GM23338 (cell line): ENCODE data around the gene GDF10. TPM values are rescaled to one million over a fixed set of nuclear protein-coding genes. Genes with fewer than 3 reads are reported as not detected.

Experiments
- ATAC-seq: fragments of 200-7000 bp; cut with Tn5 transposase; 3 replicates; pipeline ENCODE4 v1.9.1; 2020
- DNase-seq: peaks from one replicate; pipeline ENCODE4 v3.0.0-alpha.2; 2015; ENCODE audit warnings: low spot score
- H2AFZ ChIP-seq: fragments of 200-600 bp; sonication (generic); 2 replicates; pipeline ENCODE4 v1.8.0; 2016; ENCODE audit warnings: antibody characterized with exemption, mild to moderate bottlenecking, moderate library complexity
- H3F3A ChIP-seq: fragments of 200-600 bp; sonication (generic); replicated peaks from 2 replicates; pipeline ENCODE4 v1.8.0; 2017; ENCODE audit warnings: antibody characterized with exemption, mixed run types, low read depth
- H3K27ac ChIP-seq: fragments of 200-600 bp; sonication (generic); 2 replicates; pipeline ENCODE4 v1.6.1; 2016; ENCODE audit warnings: low read depth
- H3K27me3 ChIP-seq: fragments of 200-600 bp; sonication (generic); 2 replicates; pipeline ENCODE4 v1.8.0; 2016; ENCODE audit warnings: mild to moderate bottlenecking, mixed run types, moderate library complexity; ENCODE audit not compliant: insufficient read depth
- H3K36me3 ChIP-seq: fragments of 200-600 bp; sonication (generic); 2 replicates; pipeline ENCODE4 v1.8.0; 2016; ENCODE audit warnings: mild to moderate bottlenecking; ENCODE audit not compliant: insufficient read depth
- H3K4me1 ChIP-seq: fragments of 200-600 bp; sonication (generic); 2 replicates; pipeline ENCODE4 v1.8.0; 2016; ENCODE audit warnings: mild to moderate bottlenecking, moderate library complexity; ENCODE audit not compliant: insufficient read depth
- H3K4me2 ChIP-seq: fragments of 200-600 bp; sonication (generic); 2 replicates; pipeline ENCODE4 v1.7.1; 2017; ENCODE audit warnings: mixed run types
- H3K4me3 ChIP-seq: fragments of 200-600 bp; sonication (generic); 2 replicates; pipeline ENCODE4 v1.6.1; 2016; ENCODE audit warnings: mixed run types
- H3K79me2 ChIP-seq: fragments of 200-600 bp; sonication (generic); replicated peaks from 2 replicates; pipeline ENCODE4 v1.8.0; 2017; ENCODE audit warnings: mild to moderate bottlenecking; ENCODE audit not compliant: insufficient read depth
- H3K9me2 ChIP-seq: fragments of 200-600 bp; sonication (generic); 2 replicates; pipeline ENCODE4 v1.8.0; 2017; ENCODE audit not compliant: insufficient read depth
- H4K20me1 ChIP-seq: fragments of 200-600 bp; sonication (generic); replicated peaks from 2 replicates; pipeline ENCODE4 v1.8.0; 2017; ENCODE audit warnings: mild to moderate bottlenecking; ENCODE audit not compliant: insufficient read depth
- H3K27ac Mint-ChIP-seq: 2 replicates; pipeline ENCODE4 v1.8.0; 2020; ENCODE audit warnings: inconsistent platforms, mild to moderate bottlenecking, moderate library complexity, mixed read lengths
- H3K27me3 Mint-ChIP-seq: 3 replicates; pipeline ENCODE4 v1.8.0; 2022; ENCODE audit warnings: low read depth, mild to moderate bottlenecking, moderate library complexity, mixed read lengths, inconsistent platforms; ENCODE audit not compliant: insufficient read depth, poor library complexity
- H3K36me3 Mint-ChIP-seq: 3 replicates; pipeline ENCODE4 v1.8.0; 2021; ENCODE audit warnings: low read depth, mild to moderate bottlenecking, inconsistent platforms, moderate library complexity, mixed read lengths
- H3K4me1 Mint-ChIP-seq: 3 replicates; pipeline ENCODE4 v1.8.0; 2020; ENCODE audit warnings: mild to moderate bottlenecking, inconsistent platforms, mixed read lengths
- H3K4me3 Mint-ChIP-seq: 3 replicates; pipeline ENCODE4 v1.8.0; 2021; ENCODE audit warnings: moderate library complexity, mild to moderate bottlenecking, inconsistent platforms, mixed read lengths
- H3K9me3 Mint-ChIP-seq: 3 replicates; pipeline ENCODE4 v1.8.0; 2020; ENCODE audit warnings: moderate library complexity, mild to moderate bottlenecking, inconsistent platforms, mixed read lengths
- CTCF ChIP-seq, 2 experiments: fragments of 200-600 bp in 1 of 2; sonication (generic) in 1 of 2; conservative IDR thresholded peaks; 2 replicates each; pipeline versions ENCODE4 v1.5.1 to v1.6.1; 2016 to 2017; ENCODE audit warnings: antibody characterized with exemption in 2 of 2, low read depth in 2 of 2, mild to moderate bottlenecking in 2 of 2, moderate library complexity in 1 of 2
- EZH2 ChIP-seq: fragments of 200-600 bp; sonication (generic); IDR thresholded peaks from one replicate; pipeline ENCODE4 v1.8.0; 2017; ENCODE audit warnings: antibody characterized with exemption, mild to moderate bottlenecking, low read depth; ENCODE audit not compliant: unreplicated experiment
- JUNB ChIP-seq: IDR thresholded peaks from one replicate; pipeline ENCODE4 v1.6.1; 2016; ENCODE audit warnings: antibody characterized with exemption; ENCODE audit not compliant: unreplicated experiment
- REST ChIP-seq: IDR thresholded peaks from one replicate; pipeline ENCODE4 v1.6.1; 2018; ENCODE audit warnings: antibody characterized with exemption; ENCODE audit not compliant: unreplicated experiment
- ZNF114 ChIP-seq: fragments of 250-450 bp; sonication (Bioruptor Pico); IDR thresholded peaks from 2 replicates; pipeline ENCODE4 v1.5.0; 2020; ENCODE audit warnings: mild to moderate bottlenecking, moderate library complexity
- ZNF462 ChIP-seq: fragments of 250-450 bp; sonication (Bioruptor Pico); IDR thresholded peaks from 2 replicates; pipeline ENCODE4 v1.5.0; 2020; ENCODE audit warnings: mild to moderate bottlenecking, moderate library complexity
- polyA plus RNA-seq: library from polyadenylated mRNA; unstranded; fragments of >200 nt; fragmentation: Nextera tagmentation; extraction: Ambion mirVana; gene quantifications from 2 replicates; pipeline ENCODE4 v1.2.1, GENCODE V29; 2016
- total RNA-seq: library from RNA; depleted of rRNA; stranded (reverse); fragments of >200 nt; shearing (Covaris generic); gene quantifications from 2 replicates; pipeline ENCODE4 v1.2.3, GENCODE V29; 2014

Gene GDF10
- total and polyA plus RNA-seq, 2 experiments from 2014 or later: 0.21 TPM; not detected in 1

DNA sequence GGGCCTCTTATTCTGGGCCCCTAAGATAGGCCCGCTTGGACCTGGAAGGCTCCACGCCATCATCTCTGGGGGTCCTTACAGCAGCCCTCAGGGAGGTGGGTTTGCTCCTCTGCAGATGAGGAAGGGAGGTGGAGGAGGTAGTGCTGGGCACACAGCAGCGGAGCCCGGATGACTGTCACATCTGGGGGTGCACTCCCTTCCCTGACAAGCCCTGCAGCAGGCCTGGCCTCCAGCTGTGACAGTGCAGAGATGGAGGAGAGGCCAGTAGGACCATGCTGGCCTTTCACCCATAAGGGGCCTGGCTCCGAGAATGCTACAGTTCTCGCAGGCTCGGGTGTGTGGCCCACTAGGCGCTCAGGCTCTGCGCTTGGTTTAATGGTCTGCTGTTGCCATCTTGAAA is 31.5 kb downstream of the GDF10 start:
- no peak for DNase-seq
- no peaks in the 10 kb centered on the region for H3F3A ChIP-seq
- H3K27me3 ChIP-seq: no peaks in the 10 kb centered on the region
- no peaks in the 10 kb centered on the region for H3K36me3 ChIP-seq
- no peaks in the 10 kb centered on the region for H4K20me1 ChIP-seq
- H3K79me2 ChIP-seq: no peaks in the 10 kb centered on the region
- Mint-ChIP-seq H3K9me3 (no peaks in the 10 kb centered on the region), H3K4me1 (peaks cover 3% of the 10 kb centered on the region), H3K4me3 (no peak overlapping the region), H3K27ac (no peak overlapping the region), H3K27me3 (peaks cover 1% of the 10 kb centered on the region), H3K36me3 (no peaks in the 10 kb centered on the region)
- no peaks in the 10 kb centered on the region for H3K4me1 ChIP-seq
- TF ChIP-seq CTCF (conservative IDR thresholded peaks at IDR 0.05; ENCODE audit: low read depth in 2 of 2): no peak
- TF ChIP-seq EZH2: no peak
- TF ChIP-seq JUNB: no peak
- TF ChIP-seq ZNF462: no peak
- TF ChIP-seq ZNF114 (CRISPR knock-in tag): no peak
- TF ChIP-seq REST: no peak
- no peak overlapping the region for H3K4me3 ChIP-seq
- no peak overlapping the region for H3K27ac ChIP-seq
- no peak for ATAC-seq
- no peak overlapping the region for H3K4me2 ChIP-seq
- no peaks in the 10 kb centered on the region for H3K9me2 ChIP-seq
- no peak overlapping the region for H2AFZ ChIP-seq
